Keratinocyte (primary cell): ENCODE results near the gene RTN4R. TPM values are rescaled to one million over a fixed set of nuclear protein-coding genes. Genes with fewer than 3 reads are reported as not detected.

Source experiments
- DNase-seq: peaks from one replicate; pipeline ENCODE4 v3.0.0-alpha.2; 2011; ENCODE audit warnings: low read depth, missing footprints, low spot score
- FAIRE-seq: peaks from 2 replicates; lab custom pipeline; 2011; peaks lifted over from hg19 to GRCh38; lab: Jason Lieb, UNC
- H2AFZ ChIP-seq: 2 replicates; pipeline ENCODE4 v1.6.0; 2012; ENCODE audit warnings: low read length, control low read depth, inconsistent platforms; ENCODE audit not compliant: control insufficient read depth
- H3K27ac ChIP-seq: 2 replicates; pipeline ENCODE4 v1.5.1; 2011; ENCODE audit warnings: low read length; ENCODE audit not compliant: control insufficient read depth, insufficient read depth
- H3K27me3 ChIP-seq: 3 replicates; pipeline ENCODE4 v1.6.0; 2011; ENCODE audit warnings: low read length; ENCODE audit not compliant: control insufficient read depth, insufficient read depth; ENCODE audit errors: extremely low read depth
- H3K36me3 ChIP-seq, 2 experiments: 2 replicates in 1 of 2; 3 replicates in 1 of 2; pipeline ENCODE4 v1.5.1; 2011; ENCODE audit warnings: low read length in 2 of 2, mild to moderate bottlenecking in 1 of 2; ENCODE audit not compliant: control insufficient read depth in 2 of 2, insufficient read depth in 2 of 2; ENCODE audit errors: extremely low read depth in 1 of 2
- H3K4me1 ChIP-seq: 3 replicates; pipeline ENCODE4 v1.5.1; 2011; ENCODE audit warnings: low read length; ENCODE audit not compliant: control insufficient read depth, insufficient read depth; ENCODE audit errors: extremely low read depth
- H3K4me2 ChIP-seq: 3 replicates; pipeline ENCODE4 v1.6.0; 2011; ENCODE audit warnings: low read depth, low read length; ENCODE audit not compliant: control insufficient read depth, insufficient read depth; ENCODE audit errors: extremely low read depth
- H3K4me3 ChIP-seq, 3 experiments: fragments of 200-600 bp in 1 of 3; sonication (generic) in 1 of 3; 2 replicates in 2 of 3; 3 replicates in 1 of 3; pipeline ENCODE4 v1.5.1; 2011 to 2016; ENCODE audit warnings: low read length in 3 of 3, mild to moderate bottlenecking in 3 of 3, control low read depth in 2 of 3, inconsistent platforms in 1 of 3, low read depth in 1 of 3, mixed read lengths in 1 of 3, mixed run types in 1 of 3, moderate library complexity in 1 of 3; ENCODE audit not compliant: control insufficient read depth in 2 of 3, insufficient read depth in 2 of 3; ENCODE audit errors: extremely low read depth in 1 of 3
- H3K79me2 ChIP-seq: 2 replicates; pipeline ENCODE4 v1.6.0; 2012; ENCODE audit warnings: low read length; ENCODE audit not compliant: control insufficient read depth, insufficient read depth
- H3K9ac ChIP-seq: 3 replicates; pipeline ENCODE4 v1.6.0; 2011; ENCODE audit warnings: low read length; ENCODE audit not compliant: control insufficient read depth, insufficient read depth; ENCODE audit errors: extremely low read depth
- H3K9me1 ChIP-seq: 3 replicates; pipeline ENCODE4 v1.6.0; 2011; ENCODE audit warnings: low read length; ENCODE audit not compliant: control insufficient read depth, insufficient read depth; ENCODE audit errors: extremely low read depth
- H3K9me3 ChIP-seq: 2 replicates; pipeline ENCODE4 v1.5.1; 2012; ENCODE audit warnings: low read depth, low read length; ENCODE audit not compliant: control insufficient read depth
- H4K20me1 ChIP-seq: 3 replicates; pipeline ENCODE4 v1.6.0; 2011; ENCODE audit warnings: low read length; ENCODE audit not compliant: control insufficient read depth, insufficient read depth; ENCODE audit errors: extremely low read depth
- EZH2 ChIP-seq: IDR thresholded peaks from one replicate; pipeline ENCODE4 v1.6.1; 2012; ENCODE audit warnings: inconsistent platforms, mild to moderate bottlenecking, low read length, moderate library complexity
- dilution Hi-C: fragments of 300-500 bp; cut with MboI; formaldehyde crosslinking; loops from one replicate; pipeline ENCODE4 v1.7.0; 2020; ENCODE audit warnings: low sequenced_read_pairs; ENCODE audit not compliant: extremely low pct_ligation_motif_present
- polyA plus RNA-seq, 5 experiments: library from polyadenylated mRNA; depleted of rRNA in 3 of 5; stranded (reverse) in 3 of 5; stranded (forward) in 1 of 5; unstranded in 1 of 5; fragments of >200 nt; gene quantifications; 1 replicate in 1 of 5; 2 replicates in 3 of 5; 3 replicates in 1 of 5; pipeline versions ENCODE4 v1.2.1 to v1.2.3, GENCODE V29; 2011 to 2012; ENCODE audit warnings: missing spikeins in 2 of 5, low read depth in 1 of 5, low replicate concordance in 1 of 5
- TF ChIP-seq, protein P1 (sequence below), 3 experiments: IDR thresholded peaks in 1 of 3; conservative IDR thresholded peaks in 1 of 3; optimal IDR thresholded peaks in 1 of 3; 2 replicates in 2 of 3; 3 replicates in 1 of 3; pipeline versions ENCODE3 to v1.5.1; 2011; ENCODE audit warnings: low read length in 3 of 3, mild to moderate bottlenecking in 3 of 3, moderate library complexity in 2 of 3, control low read depth in 1 of 3, inconsistent platforms in 1 of 3; ENCODE audit not compliant: insufficient read depth in 2 of 3; ENCODE audit errors: extremely low read depth in 1 of 3

Gene RTN4R
- polyA plus RNA-seq, 1 donor (not counting 4 experiments of a cell fraction or from before 2014, with no cell fraction given) = 2.5 TPM

GRCh38 chr22:20234314-20234682 is 33.8 kb downstream of the RTN4R start:
- no peak overlapping the region for H2AFZ ChIP-seq
- no peaks in the 10 kb centered on the region for H3K79me2 ChIP-seq
- H3K4me2 ChIP-seq = no peak overlapping the region
- H3K27me3 ChIP-seq = peaks cover 9% of the 10 kb centered on the region
- peaks cover 15% of the 10 kb centered on the region for H3K4me1 ChIP-seq
- no peak for DNase-seq
- H3K9ac ChIP-seq = no peak overlapping the region
- H3K9me3 ChIP-seq = no peaks in the 10 kb centered on the region
- H3K4me3 ChIP-seq = no peak overlapping the region
- TF ChIP-seq, protein P1, sequence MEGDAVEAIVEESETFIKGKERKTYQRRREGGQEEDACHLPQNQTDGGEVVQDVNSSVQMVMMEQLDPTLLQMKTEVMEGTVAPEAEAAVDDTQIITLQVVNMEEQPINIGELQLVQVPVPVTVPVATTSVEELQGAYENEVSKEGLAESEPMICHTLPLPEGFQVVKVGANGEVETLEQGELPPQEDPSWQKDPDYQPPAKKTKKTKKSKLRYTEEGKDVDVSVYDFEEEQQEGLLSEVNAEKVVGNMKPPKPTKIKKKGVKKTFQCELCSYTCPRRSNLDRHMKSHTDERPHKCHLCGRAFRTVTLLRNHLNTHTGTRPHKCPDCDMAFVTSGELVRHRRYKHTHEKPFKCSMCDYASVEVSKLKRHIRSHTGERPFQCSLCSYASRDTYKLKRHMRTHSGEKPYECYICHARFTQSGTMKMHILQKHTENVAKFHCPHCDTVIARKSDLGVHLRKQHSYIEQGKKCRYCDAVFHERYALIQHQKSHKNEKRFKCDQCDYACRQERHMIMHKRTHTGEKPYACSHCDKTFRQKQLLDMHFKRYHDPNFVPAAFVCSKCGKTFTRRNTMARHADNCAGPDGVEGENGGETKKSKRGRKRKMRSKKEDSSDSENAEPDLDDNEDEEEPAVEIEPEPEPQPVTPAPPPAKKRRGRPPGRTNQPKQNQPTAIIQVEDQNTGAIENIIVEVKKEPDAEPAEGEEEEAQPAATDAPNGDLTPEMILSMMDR (optimal IDR thresholded peaks at IDR 0.05 in 1 of 3, IDR thresholded peaks at IDR 0.05 in 1 of 3, conservative IDR thresholded peaks at IDR 0.05 in 1 of 3; ENCODE audit: extremely low read depth in 1 of 3, insufficient read depth in 2 of 3, low read length in 3 of 3) = no peak
- TF ChIP-seq EZH2 = no peak
- no peaks in the 10 kb centered on the region for H3K36me3 ChIP-seq
- no peaks in the 10 kb centered on the region for H4K20me1 ChIP-seq
- FAIRE-seq = no peak
- dilution Hi-C loops = no loop called here
- no peak overlapping the region for H3K27ac ChIP-seq
- no peaks in the 10 kb centered on the region for H3K9me1 ChIP-seq

DNA sequence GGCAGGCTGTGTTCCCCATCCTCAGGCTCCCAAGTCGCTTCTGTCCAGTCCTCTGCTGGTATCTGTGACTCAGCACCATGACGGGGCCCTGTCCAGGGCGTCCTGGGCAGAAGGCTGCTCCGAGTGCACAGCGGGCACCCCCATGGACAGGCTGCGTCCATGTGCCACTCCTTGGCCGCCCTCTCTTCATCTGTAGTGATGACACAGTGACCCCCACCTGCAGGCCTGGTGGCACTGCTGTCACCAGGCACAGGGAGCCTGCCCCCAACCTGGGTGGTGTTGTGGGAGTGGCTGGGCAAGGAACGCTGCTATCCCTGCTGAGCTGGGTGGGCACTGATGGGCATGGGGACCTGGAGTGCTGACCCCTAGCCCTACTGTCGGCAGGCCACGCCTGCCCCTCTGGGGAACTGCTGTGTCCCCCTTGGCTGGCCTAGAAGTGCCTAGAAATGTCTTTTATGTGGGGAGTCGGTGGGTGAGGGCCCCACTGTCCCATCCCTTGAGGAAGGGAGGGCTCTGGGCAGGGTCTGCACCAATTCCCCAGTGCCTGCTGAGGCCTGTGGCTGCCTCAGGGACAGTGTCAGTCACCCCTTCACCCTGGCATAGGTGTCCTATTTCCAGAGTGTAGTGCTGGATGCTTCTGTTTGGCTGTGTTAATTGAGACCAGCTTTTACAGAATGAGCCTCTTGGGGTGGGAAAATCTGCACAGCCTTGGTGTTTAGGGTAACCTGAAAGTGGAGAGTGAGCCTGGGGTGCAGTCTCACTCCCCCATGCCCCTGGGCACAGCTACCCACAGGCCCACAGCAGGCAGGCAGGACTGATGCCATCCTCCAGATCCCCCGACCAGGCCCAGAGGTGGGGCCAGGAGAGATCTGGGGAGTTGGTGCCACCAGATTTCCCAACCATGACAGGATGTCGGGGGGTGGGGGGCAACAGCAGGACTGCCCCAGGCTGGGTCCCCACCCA is 34.5 kb downstream of the RTN4R start:
- no peak overlapping the region for H3K27ac ChIP-seq
- FAIRE-seq (no peak), DNase-seq (no peak)
- no peaks in the 10 kb centered on the region for H3K79me2 ChIP-seq
- H3K9me3 ChIP-seq = no peaks in the 10 kb centered on the region
- H3K27me3 ChIP-seq = peaks cover 13% of the 10 kb centered on the region
- peaks cover 10% of the 10 kb centered on the region for H3K4me1 ChIP-seq
- dilution Hi-C loops = no loop called here
- no peak overlapping the region for H3K9ac ChIP-seq
- H3K4me2 ChIP-seq = no peak overlapping the region
- TF ChIP-seq, protein P1 (optimal IDR thresholded peaks at IDR 0.05 in 1 of 3, IDR thresholded peaks at IDR 0.05 in 1 of 3, conservative IDR thresholded peaks at IDR 0.05 in 1 of 3; ENCODE audit: extremely low read depth in 1 of 3, insufficient read depth in 2 of 3, low read length in 3 of 3) = no peak
- TF ChIP-seq EZH2 = no peak
- H2AFZ ChIP-seq = no peak overlapping the region
- H3K4me3 ChIP-seq = no peak overlapping the region
- no peaks in the 10 kb centered on the region for H3K9me1 ChIP-seq
- no peaks in the 10 kb centered on the region for H3K36me3 ChIP-seq
- no peaks in the 10 kb centered on the region for H4K20me1 ChIP-seq
